WERI-Rb-1 (cell line): ENCODE data around the gene AAK1.
A peak's percentile ranks its signal among the peaks of the same experiment; 100 is the strongest.
"Not testable (repeated sequence)": the region's sequence is repeated elsewhere in the genome, so short reads cannot be mapped to it uniquely, and the experiment has no call there.

Source experiments
- DNase-seq: peaks from one replicate; pipeline ENCODE4 v3.0.0-alpha.2; 2020
- H3K27ac ChIP-seq: fragments of 250-450 bp; sonication (Bioruptor Pico); 2 replicates; pipeline ENCODE4 v1.5.1; 2020; ENCODE audit warnings: mild to moderate bottlenecking, moderate library complexity
- H3K27me3 ChIP-seq: fragments of 250-450 bp; sonication (Bioruptor Pico); 2 replicates; pipeline ENCODE4 v1.5.1; 2021; ENCODE audit warnings: mild to moderate bottlenecking, low read depth, moderate library complexity; ENCODE audit not compliant: insufficient read depth, severe bottlenecking
- H3K36me3 ChIP-seq: fragments of 250-450 bp; sonication (Bioruptor Pico); 2 replicates; pipeline ENCODE4 v1.5.1; 2020; ENCODE audit warnings: mild to moderate bottlenecking, moderate library complexity
- H3K4me3 ChIP-seq: 2 replicates; pipeline ENCODE4 v1.5.1; 2011; ENCODE audit warnings: low read depth, mild to moderate bottlenecking, control low read depth, low read length
- H3K9me3 ChIP-seq: fragments of 250-450 bp; sonication (Bioruptor Pico); 2 replicates; pipeline ENCODE4 v1.5.1; 2021; ENCODE audit warnings: mild to moderate bottlenecking, moderate library complexity; ENCODE audit not compliant: severe bottlenecking
- CTCF ChIP-seq: IDR thresholded peaks from 2 replicates; pipeline ENCODE4 v1.5.1; 2011; ENCODE audit warnings: low read depth, mild to moderate bottlenecking, control low read depth, inconsistent platforms, low read length

The AAK1 gene

GRCh38 chr2:69659349-69659748 lies 15.8 kb upstream of the AAK1 start:
- Histone ChIP-seq H3K27ac (no peak overlapping the region), H3K36me3 (no peaks in the 10 kb centered on the region), H3K9me3 (no peaks in the 10 kb centered on the region), H3K27me3 (no peaks in the 10 kb centered on the region), H3K4me3 (no peak overlapping the region)
- no peak for DNase-seq
- no peak for TF ChIP-seq CTCF

GRCh38 chr2:69652206-69652605 lies 8.7 kb upstream of the AAK1 start:
- DNase-seq, result no peak
- no peak overlapping the region for H3K27ac ChIP-seq
- H3K9me3 ChIP-seq, result peaks cover 3% of the 10 kb centered on the region
- no peak for TF ChIP-seq CTCF
- H3K36me3 ChIP-seq, result no peaks in the 10 kb centered on the region
- no peaks in the 10 kb centered on the region for H3K27me3 ChIP-seq
- no peak overlapping the region for H3K4me3 ChIP-seq

- H3K4me3 ChIP-seq, H3K9me3 ChIP-seq, H3K27me3 ChIP-seq, H3K27ac ChIP-seq, H3K36me3 ChIP-seq, DNase-seq: not testable (repeated sequence)
Observed at GRCh38 chr2:69647196-69647595, 3.7 kb upstream of the AAK1 start.

GRCh38 chr2:69646714-69647113 lies 3.2 kb upstream of the AAK1 start:
- H3K27ac ChIP-seq, result no peak overlapping the region
- TF ChIP-seq CTCF, result no peak

GRCh38 chr2:69645921-69646320 lies 2.4 kb upstream of the AAK1 start:
- no peak overlapping the region for H3K4me3 ChIP-seq
- DNase-seq, result no peak
- peaks cover 6% of the 10 kb centered on the region for H3K36me3 ChIP-seq
- no peaks in the 10 kb centered on the region for H3K9me3 ChIP-seq
- no peak overlapping the region for H3K27ac ChIP-seq
- H3K27me3 ChIP-seq, result no peaks in the 10 kb centered on the region
- no peak for TF ChIP-seq CTCF

More at GRCh38 chr2:69646714-69647113, 3.2 kb upstream of the AAK1 start:
- Histone ChIP-seq H3K36me3 (peaks cover 5% of the 10 kb centered on the region), H3K4me3 (no peak overlapping the region), H3K27me3 (no peaks in the 10 kb centered on the region), H3K9me3 (no peaks in the 10 kb centered on the region)
- DNase-seq, result no peak

- H3K9me3 ChIP-seq, result no peaks in the 10 kb centered on the region
- DNase-seq, result no peak
- no peaks in the 10 kb centered on the region for H3K27me3 ChIP-seq
- TF ChIP-seq CTCF, result no peak
- H3K36me3 ChIP-seq, result peaks cover 6% of the 10 kb centered on the region
- H3K27ac ChIP-seq, result no peak overlapping the region
- peak overlapping the region; percentile 94 for H3K4me3 ChIP-seq
Observed at GRCh38 chr2:69645031-69645431, 1.5 kb upstream of the AAK1 start.
